Endothelial cell of hepatic sinusoid (primary cell): ENCODE results near the gene TPCN2.

Experiments used
- in situ Hi-C: cut with HindIII; loops from 2 replicates; pipeline ENCODE4 v1.10.0; 2017; ENCODE audit warnings: low sequenced_read_pairs

TPCN2 gene

DNA sequence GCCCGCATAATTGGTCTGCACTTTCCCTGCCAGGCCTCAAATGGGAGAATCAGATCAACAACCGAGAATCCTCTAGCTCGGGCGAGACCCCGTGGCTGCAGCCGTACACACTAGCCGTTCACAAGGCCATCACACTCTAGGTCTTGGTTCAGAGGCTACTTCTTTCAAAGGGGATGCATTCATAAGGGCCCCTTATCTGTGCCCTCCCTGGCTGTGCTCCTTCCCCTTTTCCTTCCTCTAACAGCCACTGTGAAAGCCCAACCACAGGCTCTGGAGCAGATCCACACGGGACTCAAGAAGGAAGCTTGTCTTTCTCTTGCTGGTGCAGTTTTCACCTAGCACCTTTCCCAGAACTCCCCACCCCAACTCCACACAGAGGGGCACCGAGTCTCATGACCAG is 131.5 kb downstream of the TPCN2 start:
- in situ Hi-C loops: loop anchor here (5.0 kb wide), 1 partner anchor 52 kb away; no protein-coding TSS in a partner anchor

- in situ Hi-C loops: loop anchor here (5.0 kb wide), 1 partner anchor 52 kb away; no protein-coding TSS in a partner anchor
Observed at GRCh38 chr11:69180726-69181125, 132.0 kb downstream of the TPCN2 start.

- in situ Hi-C loops: loop anchor here (5.0 kb wide), 1 partner anchor 49 kb away; no protein-coding TSS in a partner anchor
Observed at GRCh38 chr11:69183613-69184012, 134.9 kb downstream of the TPCN2 start.
